ENCODE results near the gene SSX5. TPM values are rescaled to one million over a fixed set of nuclear protein-coding genes. Genes with fewer than 3 reads are reported as not detected.
"Not testable (repeated sequence)": the region's sequence is repeated elsewhere in the genome, so short reads cannot be mapped to it uniquely, and the experiment has no call there.

The SSX5 gene
- total RNA-seq, 1 donor = not detected

DNA sequence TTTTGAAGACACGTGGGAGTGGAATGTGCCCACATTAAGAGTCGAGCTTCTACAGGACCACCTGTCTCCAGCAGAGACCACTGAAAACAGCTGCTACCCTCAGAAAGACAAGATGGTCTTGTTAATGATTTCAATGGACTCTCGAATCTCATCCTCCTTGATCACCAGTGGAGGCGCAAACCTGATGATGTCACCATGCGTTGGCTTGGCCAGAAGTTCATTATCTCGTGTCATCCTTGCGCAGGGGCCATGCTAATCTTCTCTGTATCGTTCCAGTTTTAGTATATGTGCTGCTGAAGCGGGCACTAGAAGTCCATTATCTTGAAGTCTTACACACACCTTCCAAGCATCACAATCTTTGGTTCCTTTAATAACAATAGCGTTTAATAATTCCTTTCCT, 42.8 kb downstream of the SSX5 start:
- no peaks in the 10 kb centered on the region for H4K20me1 ChIP-seq (ENCODE audit: insufficient read depth, low read length)
- no peak overlapping the region for H2AFZ ChIP-seq (ENCODE audit: low read length)
- no peaks in the 10 kb centered on the region for H3K4me1 ChIP-seq (ENCODE audit: insufficient read depth, low read length)
- no peaks in the 10 kb centered on the region for H3K9me3 ChIP-seq (ENCODE audit: low read depth, low read length)
- no peaks in the 10 kb centered on the region for H3K36me3 ChIP-seq (ENCODE audit: insufficient read depth, low read length)
- TF ChIP-seq, protein P1, sequence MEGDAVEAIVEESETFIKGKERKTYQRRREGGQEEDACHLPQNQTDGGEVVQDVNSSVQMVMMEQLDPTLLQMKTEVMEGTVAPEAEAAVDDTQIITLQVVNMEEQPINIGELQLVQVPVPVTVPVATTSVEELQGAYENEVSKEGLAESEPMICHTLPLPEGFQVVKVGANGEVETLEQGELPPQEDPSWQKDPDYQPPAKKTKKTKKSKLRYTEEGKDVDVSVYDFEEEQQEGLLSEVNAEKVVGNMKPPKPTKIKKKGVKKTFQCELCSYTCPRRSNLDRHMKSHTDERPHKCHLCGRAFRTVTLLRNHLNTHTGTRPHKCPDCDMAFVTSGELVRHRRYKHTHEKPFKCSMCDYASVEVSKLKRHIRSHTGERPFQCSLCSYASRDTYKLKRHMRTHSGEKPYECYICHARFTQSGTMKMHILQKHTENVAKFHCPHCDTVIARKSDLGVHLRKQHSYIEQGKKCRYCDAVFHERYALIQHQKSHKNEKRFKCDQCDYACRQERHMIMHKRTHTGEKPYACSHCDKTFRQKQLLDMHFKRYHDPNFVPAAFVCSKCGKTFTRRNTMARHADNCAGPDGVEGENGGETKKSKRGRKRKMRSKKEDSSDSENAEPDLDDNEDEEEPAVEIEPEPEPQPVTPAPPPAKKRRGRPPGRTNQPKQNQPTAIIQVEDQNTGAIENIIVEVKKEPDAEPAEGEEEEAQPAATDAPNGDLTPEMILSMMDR (IDR thresholded peaks at IDR 0.05; ENCODE audit: extremely low read depth, low read depth, low read length) = no peak
- no peak overlapping the region for H3K4me3 ChIP-seq (ENCODE audit: insufficient read depth, low read length)
- DNase-seq (ENCODE audit: insufficient read length, low spot score, missing footprints) = no peak
- H3K27me3 ChIP-seq (ENCODE audit: insufficient read depth, low read length) = no peaks in the 10 kb centered on the region
- no peak overlapping the region for H3K4me2 ChIP-seq (ENCODE audit: insufficient read depth, low read length)
- H3K79me2 ChIP-seq (ENCODE audit: insufficient read depth, low read length) = no peaks in the 10 kb centered on the region
- H3K27ac ChIP-seq (ENCODE audit: low read depth, low read length) = no peak overlapping the region

DNA sequence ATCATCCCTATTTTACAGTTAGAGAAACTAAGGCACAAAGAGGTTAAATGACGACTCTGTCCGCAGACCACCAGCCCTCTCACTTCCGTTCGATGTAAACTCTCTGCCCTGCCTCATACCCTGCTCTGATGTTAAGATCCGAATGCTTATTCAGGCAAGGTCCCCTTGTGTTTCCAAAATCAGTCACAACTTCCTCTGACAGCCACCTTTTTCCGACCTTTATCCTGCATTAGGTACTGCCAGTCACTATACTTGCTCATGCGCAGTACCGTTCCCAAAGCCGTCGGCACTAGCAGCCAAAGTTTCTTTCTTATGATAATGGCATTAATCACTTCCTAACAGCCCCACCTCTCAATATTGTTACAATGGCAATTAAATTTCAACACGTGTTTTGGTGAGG, 53.9 kb downstream of the SSX5 start:
- H3K79me2 ChIP-seq (ENCODE audit: insufficient read depth, low read length); H3K4me3 ChIP-seq (ENCODE audit: insufficient read depth, low read length); H3K4me1 ChIP-seq (ENCODE audit: insufficient read depth, low read length); H3K9me3 ChIP-seq (ENCODE audit: low read depth, low read length); H3K36me3 ChIP-seq (ENCODE audit: insufficient read depth, low read length); H4K20me1 ChIP-seq (ENCODE audit: insufficient read depth, low read length); H2AFZ ChIP-seq (ENCODE audit: low read length); H3K27me3 ChIP-seq (ENCODE audit: insufficient read depth, low read length); H3K4me2 ChIP-seq (ENCODE audit: insufficient read depth, low read length); H3K27ac ChIP-seq (ENCODE audit: low read depth, low read length); DNase-seq (ENCODE audit: insufficient read length, low spot score, missing footprints): not testable (repeated sequence)

DNA sequence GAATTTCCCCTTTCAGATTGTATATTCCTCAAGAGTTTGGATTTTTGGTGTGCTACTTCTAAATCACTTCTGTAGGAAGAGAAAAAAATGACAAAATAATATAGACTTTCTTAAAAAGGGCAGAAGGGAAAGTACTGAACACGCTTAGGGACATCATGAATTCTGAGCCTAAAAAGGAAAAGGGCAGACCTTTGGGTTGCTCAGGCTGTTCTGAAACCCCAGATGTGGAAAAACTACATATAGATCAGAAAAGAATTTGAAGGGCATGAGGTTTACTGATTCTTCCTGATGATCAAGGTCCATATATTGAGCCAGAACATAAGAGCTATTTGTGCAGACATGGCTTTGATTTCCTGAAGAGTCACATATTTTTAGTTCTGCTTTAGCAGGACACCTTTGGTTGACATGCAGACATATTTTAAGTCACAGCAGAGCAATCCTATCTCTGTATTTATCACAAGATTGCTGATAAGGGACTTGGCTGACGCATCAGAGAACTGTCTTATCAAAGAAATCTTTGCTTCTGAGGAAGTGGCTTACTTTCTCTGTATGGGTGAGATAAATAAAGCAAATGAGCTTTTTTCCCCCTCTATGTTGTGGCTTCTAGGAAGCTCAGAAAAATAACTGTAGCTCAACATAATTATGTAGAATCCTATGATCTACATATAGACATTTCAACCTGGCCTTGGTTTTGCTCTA, 54.6 kb downstream of the SSX5 start:
- not testable (repeated sequence) for H3K27me3 ChIP-seq (ENCODE audit: insufficient read depth, low read length); DNase-seq (ENCODE audit: insufficient read length, low spot score, missing footprints); H3K36me3 ChIP-seq (ENCODE audit: insufficient read depth, low read length); H3K4me2 ChIP-seq (ENCODE audit: insufficient read depth, low read length); H3K4me1 ChIP-seq (ENCODE audit: insufficient read depth, low read length); H2AFZ ChIP-seq (ENCODE audit: low read length); H3K4me3 ChIP-seq (ENCODE audit: insufficient read depth, low read length); H3K79me2 ChIP-seq (ENCODE audit: insufficient read depth, low read length); H3K27ac ChIP-seq (ENCODE audit: low read depth, low read length); H3K9me3 ChIP-seq (ENCODE audit: low read depth, low read length); H4K20me1 ChIP-seq (ENCODE audit: insufficient read depth, low read length)

DNA sequence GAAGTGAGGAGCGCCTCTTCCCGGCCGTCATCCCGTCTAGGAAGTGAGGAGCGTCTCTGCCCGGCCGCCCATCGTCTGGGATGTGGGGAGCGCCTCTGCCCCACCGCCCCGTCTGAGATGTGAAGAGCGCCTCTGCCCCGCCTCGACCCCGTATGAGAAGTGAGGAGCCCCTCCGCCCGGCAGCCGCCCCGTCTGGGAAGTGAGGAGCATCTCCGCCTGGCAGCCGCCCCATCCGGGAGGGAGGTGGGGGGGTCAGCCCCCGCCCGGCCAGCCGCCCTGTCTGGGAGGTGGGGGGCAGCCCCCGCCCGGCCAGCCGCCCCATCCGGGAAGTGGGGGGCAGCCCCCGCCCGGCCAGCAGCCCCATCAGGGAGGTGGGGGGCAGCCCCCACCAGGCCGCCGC, 57.5 kb downstream of the SSX5 start:
- H3K27me3 ChIP-seq (ENCODE audit: insufficient read depth, low read length); H3K4me1 ChIP-seq (ENCODE audit: insufficient read depth, low read length); H3K27ac ChIP-seq (ENCODE audit: low read depth, low read length); H4K20me1 ChIP-seq (ENCODE audit: insufficient read depth, low read length); H3K79me2 ChIP-seq (ENCODE audit: insufficient read depth, low read length); H3K4me2 ChIP-seq (ENCODE audit: insufficient read depth, low read length); DNase-seq (ENCODE audit: insufficient read length, low spot score, missing footprints); H3K36me3 ChIP-seq (ENCODE audit: insufficient read depth, low read length); H3K4me3 ChIP-seq (ENCODE audit: insufficient read depth, low read length); H3K9me3 ChIP-seq (ENCODE audit: low read depth, low read length); H2AFZ ChIP-seq (ENCODE audit: low read length): not testable (repeated sequence)

Small RNA genes lying within 50 kb of the gene (small RNA-seq; reads per million reads assigned to genes)
- not detected for gene AC245047.3
- not detected for gene AC245047.7
- gene RNA5SP503 = not detected
- gene RNU6-707P = not detected

Other genes starting within 250 kb of the SSX5 start
- 4.1 and 4.3 TPM in 2 replicates for gene ZNF182, start 192.8 kb downstream of the SSX5 start, total RNA-seq
- gene SPACA5, start 189.8 kb downstream of the SSX5 start, total RNA-seq = not detected in 2 replicates
- 0.72 and 2.1 TPM in 2 replicates for gene ZNF630, start 125.2 kb downstream of the SSX5 start, total RNA-seq
- gene SPACA5B, start 66.2 kb downstream of the SSX5 start, total RNA-seq = not detected in 2 replicates
- gene SSX1, start 58.6 kb upstream of the SSX5 start, total RNA-seq = not detected in 2 replicates
- not detected in 2 replicates for gene SSX3, start 159.9 kb upstream of the SSX5 start, total RNA-seq
- not detected in 2 replicates for gene SSX4, start 186.7 kb upstream of the SSX5 start, total RNA-seq
- not detected in 2 replicates for gene SSX4B, start 215.2 kb upstream of the SSX5 start, total RNA-seq

Measured in osteoblast (primary cell).